GM12864 (cell line): Measurements from ENCODE around the gene CCDC92.

Experiments
- DNase-seq: peaks from one replicate; pipeline ENCODE4 v3.0.0-alpha.2; 2011; ENCODE audit warnings: low read depth
- H3K4me3 ChIP-seq: 2 replicates; pipeline ENCODE4 v1.5.1; 2011; ENCODE audit warnings: mild to moderate bottlenecking, low read depth, low read length, control low read depth
- CTCF ChIP-seq: IDR thresholded peaks from 2 replicates; pipeline ENCODE4 v1.5.1; 2011; ENCODE audit warnings: low read depth, mild to moderate bottlenecking, moderate library complexity, low read length, control low read depth, inconsistent platforms; ENCODE audit errors: missing control alignments

The CCDC92 gene

GRCh38 chr12:123966596-123966995 lies 6.0 kb downstream of the CCDC92 start:
- TF ChIP-seq CTCF, result no peak
- H3K4me3 ChIP-seq, result no peak overlapping the region
- DNase-seq, result no peak

- no peak for TF ChIP-seq CTCF
- no peak overlapping the region for H3K4me3 ChIP-seq
- no peak for DNase-seq
Measured at GRCh38 chr12:123965382-123965781, 7.2 kb downstream of the CCDC92 start.

GRCh38 chr12:123963821-123964220 lies 8.8 kb downstream of the CCDC92 start:
- no peak for DNase-seq
- no peak for TF ChIP-seq CTCF

GRCh38 chr12:123962513-123962912 lies 10.1 kb downstream of the CCDC92 start:
- no peak for TF ChIP-seq CTCF
- DNase-seq, result no peak
- no peak overlapping the region for H3K4me3 ChIP-seq

More at GRCh38 chr12:123963821-123964220, 8.8 kb downstream of the CCDC92 start:
- no peak overlapping the region for H3K4me3 ChIP-seq

- no peak for TF ChIP-seq CTCF
- H3K4me3 ChIP-seq, result no peak overlapping the region
- DNase-seq, result no peak
Measured at GRCh38 chr12:123961585-123962345, 10.9 kb downstream of the CCDC92 start.

GRCh38 chr12:123960856-123961255 lies 11.8 kb downstream of the CCDC92 start:
- no peak overlapping the region for H3K4me3 ChIP-seq
- no peak for TF ChIP-seq CTCF
- DNase-seq, result no peak
